HG02885 (cell line): ENCODE measurements around the gene AKAP7.
"Not testable (repeated sequence)": the region's sequence is repeated elsewhere in the genome, so short reads cannot be mapped to it uniquely, and the experiment has no call there.

Experiments used
- ATAC-seq: cut with Tn5 transposase; IDR thresholded peaks from one replicate; pipeline ENCODE4 v1.9.1; 2021; ENCODE audit warnings: mild to moderate bottlenecking; ENCODE audit not compliant: unreplicated experiment, poor library complexity

The AKAP7 gene

DNA sequence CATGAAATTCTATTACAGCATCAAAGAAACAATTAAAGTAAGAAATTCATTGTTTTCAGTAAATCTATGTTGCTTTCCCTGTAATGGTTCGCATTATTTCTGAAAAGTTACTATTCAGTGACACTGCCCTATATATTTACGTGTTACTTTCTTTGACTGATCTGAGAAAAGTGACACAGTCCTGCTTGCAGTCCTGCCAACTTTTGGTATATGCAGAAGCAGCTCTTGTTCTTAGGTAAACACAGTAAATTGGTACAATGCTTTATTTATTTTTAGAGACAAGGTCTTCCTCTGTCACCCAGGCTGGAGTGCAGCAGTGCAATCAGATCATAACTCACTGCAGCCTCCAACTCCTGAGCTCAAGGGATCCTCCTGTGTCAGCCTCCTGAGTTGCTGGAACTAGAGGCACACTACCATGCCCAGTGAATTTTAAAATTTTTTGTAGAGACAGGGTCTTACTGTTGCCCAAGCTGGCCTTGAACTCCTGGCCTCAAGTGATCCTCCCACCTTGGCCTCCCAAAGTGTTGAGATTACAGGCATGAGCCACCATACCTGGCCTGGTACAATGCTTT lies 151.3 kb downstream of the AKAP7 start:
- ATAC-seq: no peak

DNA sequence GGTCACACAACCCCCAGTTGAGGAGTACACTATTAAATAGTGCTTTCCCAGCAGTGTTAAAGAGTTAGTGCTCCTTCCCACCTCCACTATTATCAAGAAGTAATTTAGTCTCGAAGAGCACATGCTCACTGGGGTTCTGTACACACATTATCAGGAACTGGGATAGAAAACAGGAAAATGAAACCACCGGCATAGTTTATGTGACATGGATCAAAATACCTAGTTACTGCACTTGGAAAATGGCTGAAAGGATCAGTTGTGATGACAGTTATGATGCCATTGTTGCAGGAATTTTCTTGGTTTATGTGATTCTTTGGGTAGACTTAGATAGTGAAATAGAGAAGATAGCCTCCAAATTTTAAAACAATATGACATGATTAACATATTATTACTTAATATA lies 152.9 kb downstream of the AKAP7 start:
- no peak for ATAC-seq

DNA sequence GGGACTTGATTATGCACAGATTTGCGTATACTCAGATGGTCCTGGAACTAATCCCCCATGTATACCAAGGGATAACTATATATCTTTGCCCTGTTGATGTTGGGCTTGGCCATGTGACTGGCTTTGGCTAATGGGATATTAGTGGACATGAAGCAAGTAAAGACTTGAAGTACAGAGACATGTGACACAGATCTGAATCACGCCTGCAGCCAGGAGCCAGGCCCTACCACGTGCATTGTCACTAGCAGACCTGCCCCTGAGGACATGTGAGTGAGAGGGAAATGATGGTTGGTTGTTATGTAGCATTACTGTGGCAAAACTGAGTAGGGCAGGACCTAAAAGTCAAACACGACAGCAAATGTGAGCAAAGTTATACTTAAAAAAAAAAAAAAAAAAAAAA lies 155.7 kb downstream of the AKAP7 start:
- ATAC-seq: no peak

- ATAC-seq: no peak
Measured at GRCh38 chr6:131292145-131292938, 157.1 kb downstream of the AKAP7 start.

DNA sequence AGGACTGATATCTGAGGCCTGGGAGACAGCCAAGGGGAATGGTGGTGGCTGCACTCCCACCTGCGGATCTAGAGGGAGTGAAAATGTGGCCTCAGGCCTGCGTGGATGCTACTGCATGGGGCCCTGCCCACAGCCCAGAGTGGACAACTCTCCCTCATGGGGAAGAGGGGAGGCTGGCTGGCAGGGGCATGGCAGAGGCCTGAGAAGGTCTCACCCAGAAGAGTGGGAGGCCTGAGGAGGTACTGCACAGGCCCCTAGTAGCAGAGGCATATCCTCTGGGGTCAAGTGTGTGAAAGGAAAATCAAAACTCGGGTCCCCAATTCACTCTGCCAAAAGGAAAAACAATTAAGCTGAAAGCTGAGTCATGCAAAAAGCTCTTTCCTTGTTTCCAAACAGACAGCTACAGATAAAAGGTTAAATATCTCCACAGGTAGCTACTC lies 158.2 kb downstream of the AKAP7 start:
- ATAC-seq: no peak

- no peak for ATAC-seq
Measured at GRCh38 chr6:131295081-131295480, 159.8 kb downstream of the AKAP7 start.

- ATAC-seq: not testable (repeated sequence)
Measured at GRCh38 chr6:131300826-131301225, 165.6 kb downstream of the AKAP7 start.

DNA sequence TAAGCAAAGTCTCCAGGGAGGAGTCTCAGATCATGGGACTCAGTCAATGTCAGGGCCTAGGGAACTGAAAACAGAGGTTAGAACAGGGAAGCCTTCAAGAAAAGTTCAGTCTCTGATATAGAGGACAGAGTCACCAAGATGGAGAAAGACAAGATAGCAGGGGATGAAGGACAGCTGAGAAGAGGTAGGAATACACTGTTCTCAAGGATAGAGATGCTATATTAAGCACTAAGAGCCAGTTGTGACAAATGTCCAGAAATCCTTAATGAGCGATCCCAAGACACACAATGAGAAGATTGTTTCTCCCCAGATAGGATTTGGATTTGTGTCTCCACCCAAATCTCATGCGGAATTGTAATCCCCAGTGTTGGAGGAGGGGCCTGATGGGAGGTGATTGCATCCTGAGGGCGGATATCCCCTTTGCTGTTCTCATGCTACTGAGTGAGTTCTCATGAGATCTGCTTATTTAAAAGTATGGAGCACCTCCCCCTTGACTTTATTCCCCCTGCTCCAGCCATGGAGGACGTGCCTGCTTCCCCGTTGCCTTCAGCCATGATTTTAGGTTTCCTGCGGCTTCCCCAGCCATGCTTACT lies 168.2 kb downstream of the AKAP7 start:
- ATAC-seq: no peak

GRCh38 chr6:131305037-131305850 lies 170.0 kb downstream of the AKAP7 start:
- ATAC-seq: no peak

DNA sequence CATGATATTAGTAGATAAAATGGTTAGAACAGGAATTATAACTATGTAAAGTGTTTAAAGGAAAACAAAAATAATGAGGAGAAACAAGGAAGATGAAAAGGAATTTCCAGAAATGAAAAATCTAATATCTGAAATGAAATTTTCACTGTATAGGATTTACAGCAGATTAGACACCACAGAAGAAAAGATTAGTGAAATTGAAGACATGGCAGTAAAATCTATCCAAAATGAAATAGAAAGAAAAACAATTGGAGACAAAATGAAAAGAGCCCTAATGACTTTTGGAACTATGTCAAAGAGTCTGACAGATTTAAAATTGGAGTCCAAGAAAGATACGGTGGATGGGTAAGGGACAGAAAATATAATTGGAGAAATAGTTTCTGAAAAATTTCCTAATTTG lies 174.2 kb downstream of the AKAP7 start:
- ATAC-seq: no peak

DNA sequence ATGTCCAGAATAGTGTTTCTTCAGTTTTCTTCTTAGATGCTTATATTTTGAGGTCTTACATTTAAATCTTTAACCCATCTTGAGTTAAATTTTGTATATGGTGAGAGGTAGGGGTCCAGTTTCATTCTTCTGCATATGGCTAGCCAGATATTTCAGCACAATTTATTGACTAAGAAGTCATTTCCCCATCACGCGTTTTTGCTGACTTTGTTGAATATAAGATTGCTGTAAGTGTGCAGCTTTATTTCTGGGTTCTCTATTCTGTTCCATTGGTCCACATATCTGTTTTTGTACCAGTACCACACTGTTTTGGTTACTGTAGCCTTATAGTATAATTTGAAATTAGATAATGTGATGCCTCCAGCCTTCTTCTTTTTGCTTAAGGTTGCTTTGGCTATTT lies 179.6 kb downstream of the AKAP7 start:
- ATAC-seq: no peak

- no peak for ATAC-seq
Measured at GRCh38 chr6:131316654-131317053, 181.4 kb downstream of the AKAP7 start.

- ATAC-seq: no peak
Measured at GRCh38 chr6:131317516-131317915, 182.2 kb downstream of the AKAP7 start.

- no peak for ATAC-seq
Measured at GRCh38 chr6:131321589-131321988, 186.3 kb downstream of the AKAP7 start.

DNA sequence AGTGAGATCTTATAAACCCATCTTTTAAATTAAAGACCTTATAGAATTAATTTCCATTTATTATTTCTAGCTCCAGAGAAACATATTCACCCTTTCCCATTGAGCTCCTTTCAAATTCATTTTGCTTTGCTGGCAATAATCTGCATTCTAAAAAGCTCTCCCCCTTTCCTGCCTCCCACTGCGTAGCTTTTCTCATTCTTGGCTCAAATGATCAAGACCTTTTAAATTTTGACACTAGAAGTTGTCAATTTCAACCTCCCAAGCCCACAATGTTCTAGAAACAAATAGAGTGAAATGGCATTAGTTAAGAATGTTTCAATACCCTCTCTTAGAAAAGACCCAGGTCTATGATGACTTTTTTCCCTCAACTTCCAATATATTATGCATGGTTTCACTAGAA lies 186.9 kb downstream of the AKAP7 start:
- ATAC-seq: no peak

- not testable (repeated sequence) for ATAC-seq
Measured at GRCh38 chr6:131325669-131326068, 190.4 kb downstream of the AKAP7 start.

- not testable (repeated sequence) for ATAC-seq
Measured at GRCh38 chr6:131328727-131329126, 193.5 kb downstream of the AKAP7 start.

- no peak for ATAC-seq
Measured at GRCh38 chr6:131331151-131331550, 195.9 kb downstream of the AKAP7 start.

GRCh38 chr6:131331873-131332781 lies 196.9 kb downstream of the AKAP7 start:
- no peak for ATAC-seq
